ENCODE data around the gene LRCH3.

Gene LRCH3

GRCh38 chr3:197794115-197794514 is 3.1 kb downstream of the LRCH3 start:
- TF ChIP-seq ZBTB7A (tag by site-specific recombination; IDR thresholded peaks at IDR 0.05; ENCODE audit: low read depth): no peak
- TF ChIP-seq ZNF114 (tag by site-specific recombination; IDR thresholded peaks at IDR 0.05): no peak
- no peak for TF ChIP-seq ZNF354C (tag by site-specific recombination; IDR thresholded peaks at IDR 0.05; ENCODE audit: borderline replicate concordance, low read depth)
- no peak for TF ChIP-seq KLF17 (tag by site-specific recombination; IDR thresholded peaks at IDR 0.05)
- TF ChIP-seq ZNF10 (tag by site-specific recombination; IDR thresholded peaks at IDR 0.05): no peak
- no peak for TF ChIP-seq ZNF19 (tag by site-specific recombination; IDR thresholded peaks at IDR 0.05; ENCODE audit: low read depth)
- no peak for TF ChIP-seq ZNF777 (tag by site-specific recombination; IDR thresholded peaks at IDR 0.05; ENCODE audit: borderline replicate concordance)
- TF ChIP-seq ZNF747 (tag by site-specific recombination; IDR thresholded peaks at IDR 0.05): no peak
- no peak for TF ChIP-seq CTCF (tag by site-specific recombination; IDR thresholded peaks at IDR 0.05)
- no peak for TF ChIP-seq ZNF221 (tag by site-specific recombination; IDR thresholded peaks at IDR 0.05; ENCODE audit: borderline replicate concordance)
- TF ChIP-seq ZNF184 (tag by site-specific recombination; IDR thresholded peaks at IDR 0.05): no peak
- TF ChIP-seq KLF8 (tag by site-specific recombination; IDR thresholded peaks at IDR 0.05): no peak
- TF ChIP-seq ZSCAN16 (tag by site-specific recombination; IDR thresholded peaks at IDR 0.05): no peak
- no peak for TF ChIP-seq BCL6B (tag by site-specific recombination; IDR thresholded peaks at IDR 0.05)
- no peak for TF ChIP-seq ZNF837 (tag by site-specific recombination; IDR thresholded peaks at IDR 0.05)
- no peak for TF ChIP-seq PRDM2 (tag by site-specific recombination; IDR thresholded peaks at IDR 0.05; ENCODE audit: borderline replicate concordance)
- TF ChIP-seq ZNF639 (tag by site-specific recombination; IDR thresholded peaks at IDR 0.05): no peak
- TF ChIP-seq KLF7 (tag by site-specific recombination; IDR thresholded peaks at IDR 0.05; ENCODE audit: borderline replicate concordance): no peak
- no peak for TF ChIP-seq ZNF558 (tag by site-specific recombination; IDR thresholded peaks at IDR 0.05)
- no peak for TF ChIP-seq ZNF280D (tag by site-specific recombination; IDR thresholded peaks at IDR 0.05)
- CTCF ChIA-PET: no interaction called here
- POLR2A ChIA-PET: no interaction called here

More at GRCh38 chr3:197794115-197794514, 3.1 kb downstream of the LRCH3 start:
- H3K9me3 ChIP-seq (ENCODE audit: control insufficient read depth, insufficient read depth, low read depth, low read length): no peaks in the 10 kb centered on the region
- no peak overlapping the region for H3K27ac ChIP-seq (ENCODE audit: extremely low read depth, low read depth, low read length)
- H3K36me3 ChIP-seq (ENCODE audit: control insufficient read depth in 2 of 2, insufficient read depth in 1 of 2, low read length in 2 of 2): no peaks in the 10 kb centered on the region
- no peaks in the 10 kb centered on the region; the same call in 1 of the 2 replicates for H3K4me1 ChIP-seq (ENCODE audit: control insufficient read depth, insufficient read depth, low read length)
- no peak overlapping the region for H3K4me3 ChIP-seq (ENCODE audit: low read depth, low read length)

Data from HEK293 (cell line).